Jurkat, Clone E6-1 (cell line): Measurements from ENCODE around the gene ENG.

Experiments used
- DNase-seq: peaks from one replicate; pipeline ENCODE4 v3.0.0-alpha.2; 2011; ENCODE audit warnings: low read depth, low spot score
- H3K4me3 ChIP-seq: 2 replicates; pipeline ENCODE4 v1.5.1; 2011; ENCODE audit warnings: mild to moderate bottlenecking, low read length, control low read depth, moderate library complexity

Gene ENG

DNA sequence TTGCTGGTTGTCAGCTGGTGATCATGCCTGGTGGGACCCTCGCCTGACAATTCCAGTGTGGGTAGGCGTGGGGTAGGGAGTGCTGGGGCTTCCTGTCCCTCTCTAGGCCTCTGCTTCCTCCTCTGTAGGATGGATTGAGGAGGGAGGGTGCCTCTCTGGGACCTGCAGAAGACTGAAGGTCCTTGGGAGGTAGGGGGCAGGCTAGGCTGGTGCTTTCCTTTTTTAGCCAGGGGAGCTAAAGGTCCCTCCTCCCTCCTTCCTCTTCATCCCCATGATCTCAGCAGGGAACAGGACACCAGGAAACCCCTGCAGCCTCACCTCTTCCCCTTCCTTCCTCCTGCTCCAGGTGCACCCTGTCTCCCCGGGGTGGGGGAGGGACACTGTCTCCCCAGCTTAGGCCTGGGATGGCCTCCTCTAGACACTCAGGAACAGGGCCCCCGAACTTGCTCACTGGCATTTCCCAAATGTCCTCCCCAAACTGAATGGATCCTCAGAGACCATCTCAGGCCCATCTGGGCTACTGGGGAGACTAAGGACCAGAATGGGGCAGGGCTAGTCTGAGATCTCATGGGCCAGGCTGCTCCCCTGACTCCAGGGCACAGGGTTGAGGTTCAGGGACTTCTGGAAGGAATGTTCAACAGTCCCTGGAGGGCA is 84.4 kb downstream of the ENG start:
- no peak overlapping the region for H3K4me3 ChIP-seq

DNA sequence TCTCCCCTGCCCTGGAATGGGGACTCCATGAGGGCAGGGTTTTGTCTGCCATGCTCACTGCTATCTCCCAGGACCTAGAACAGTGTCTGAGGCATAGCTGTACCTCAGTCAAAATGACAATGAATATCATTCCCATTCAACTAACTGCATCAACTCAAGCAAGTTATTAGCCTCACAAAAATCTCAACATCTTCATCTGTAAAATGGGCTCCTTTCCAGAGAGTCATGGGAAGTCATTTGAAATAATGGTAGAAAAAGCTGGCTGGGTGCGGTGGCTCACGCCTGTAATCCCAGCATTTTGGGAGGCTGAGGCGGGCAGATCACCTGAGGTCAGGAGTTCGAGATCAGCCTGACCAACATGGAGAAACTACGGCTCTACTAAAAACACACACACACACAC is 85.4 kb downstream of the ENG start:
- DNase-seq, result no peak
- no peak overlapping the region for H3K4me3 ChIP-seq

More for the DNA sequence above, 84.4 kb downstream of the ENG start:
- DNase-seq, result no peak

DNA sequence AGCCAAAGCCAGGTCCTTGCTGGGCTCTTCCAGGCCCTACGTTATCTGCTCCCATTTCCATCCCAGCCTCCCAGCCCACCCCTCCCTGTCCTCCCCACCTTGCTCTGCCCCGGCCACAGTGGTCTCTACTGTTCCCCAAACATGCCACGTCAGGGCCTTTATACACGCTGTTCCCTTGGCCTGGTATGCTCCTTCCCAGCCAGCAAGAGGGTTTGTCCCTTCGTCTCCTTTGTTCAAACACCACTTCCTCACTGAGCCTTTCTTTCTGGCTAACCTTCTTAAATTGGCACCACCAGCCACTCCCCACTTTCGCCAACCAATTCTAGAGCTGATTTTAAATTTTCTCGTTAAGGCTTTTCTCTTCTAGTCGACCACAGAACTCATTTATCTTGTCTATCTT is 85.8 kb downstream of the ENG start:
- H3K4me3 ChIP-seq, result no peak overlapping the region
- no peak for DNase-seq

DNA sequence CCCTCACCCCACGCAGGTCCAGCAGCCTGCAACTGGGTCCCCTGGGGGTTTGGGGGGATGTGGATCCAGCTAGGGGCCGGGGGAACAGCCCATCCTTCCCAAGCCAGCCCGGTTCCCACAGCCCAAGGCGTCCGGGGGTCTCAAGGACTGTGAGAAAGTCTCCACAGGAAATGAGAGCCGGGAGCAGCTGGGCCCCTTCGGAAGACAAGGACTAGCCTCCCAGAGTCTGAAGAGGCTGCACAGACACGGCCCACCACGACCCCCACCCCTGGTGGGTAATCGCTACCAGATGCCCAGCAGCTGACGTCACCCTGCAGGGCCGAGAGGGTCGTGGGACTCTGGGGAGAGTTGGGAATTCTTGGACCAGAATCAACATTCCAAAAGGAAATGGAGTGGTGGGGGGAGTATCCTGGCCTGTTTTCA is 86.5 kb downstream of the ENG start:
- DNase-seq, result no peak
- no peak overlapping the region for H3K4me3 ChIP-seq

DNA sequence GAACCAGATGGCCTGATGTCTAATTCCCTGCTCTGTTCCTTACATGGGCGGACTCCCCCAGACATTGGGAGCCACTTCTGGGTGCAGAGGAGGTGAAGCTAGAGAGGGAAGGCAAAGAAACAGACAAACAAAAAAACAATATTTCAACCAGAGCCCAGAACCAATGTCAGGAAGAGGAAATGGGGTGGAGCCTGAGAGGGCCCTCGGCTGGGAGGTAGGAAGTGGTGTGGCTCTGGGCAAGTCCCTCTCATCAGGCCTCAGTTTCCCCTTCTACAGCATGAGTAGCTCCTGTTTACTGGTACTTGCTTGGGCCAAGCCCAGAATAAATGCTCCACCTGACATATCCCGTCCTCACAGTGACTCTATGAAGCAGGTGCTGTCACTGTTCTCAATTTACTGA is 87.0 kb downstream of the ENG start:
- no peak overlapping the region for H3K4me3 ChIP-seq
- DNase-seq, result no peak

DNA sequence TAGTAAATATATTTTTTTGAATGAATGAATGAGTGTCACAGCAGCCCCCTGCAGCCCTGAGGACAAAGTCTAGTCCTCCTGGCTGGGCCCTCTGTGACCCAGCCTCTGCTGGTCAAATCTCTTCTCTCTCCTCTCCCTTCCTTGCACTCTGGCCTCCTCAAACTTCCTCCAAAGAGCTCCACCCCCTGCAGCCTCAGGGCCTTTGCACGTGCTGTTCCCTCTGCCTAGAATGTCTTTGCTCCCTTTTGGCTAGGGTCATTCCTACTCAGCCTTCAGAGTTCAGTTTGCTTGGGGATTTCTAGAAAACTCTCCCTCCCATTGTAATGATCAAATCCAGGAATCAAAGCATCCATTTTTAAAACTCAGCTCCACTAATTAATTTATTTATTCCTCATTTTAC is 89.0 kb downstream of the ENG start:
- no peak overlapping the region for H3K4me3 ChIP-seq
- no peak for DNase-seq
